Measurements from ENCODE around the gene RPUSD1.
"Not testable (repeated sequence)": the region's sequence is repeated elsewhere in the genome, so short reads cannot be mapped to it uniquely, and the experiment has no call there.

RPUSD1 gene

GRCh38 chr16:825341-826061 lies 37.3 kb upstream of the RPUSD1 start:
- in situ Hi-C loops (cut with HindIII; ENCODE audit: low pct_unique_long_range_greater_than_20kb, low sequenced_read_pairs) = no loop called here
- no peak for TF ChIP-seq JUND (IDR thresholded peaks at IDR 0.05; ENCODE audit: low read depth)
- DNase-seq (ENCODE audit: low read depth in 1 of 2, low spot score in 1 of 2) = no peak

GRCh38 chr16:824601-825000 lies 36.4 kb upstream of the RPUSD1 start:
- in situ Hi-C loops (cut with HindIII; ENCODE audit: low pct_unique_long_range_greater_than_20kb, low sequenced_read_pairs) = no loop called here
- no peak for TF ChIP-seq JUND (IDR thresholded peaks at IDR 0.05; ENCODE audit: low read depth)
- DNase-seq (ENCODE audit: low read depth in 1 of 2, low spot score in 1 of 2) = no peak

- in situ Hi-C loops (cut with HindIII; ENCODE audit: low pct_unique_long_range_greater_than_20kb, low sequenced_read_pairs) = no loop called here
- DNase-seq (ENCODE audit: low read depth in 1 of 2, low spot score in 1 of 2) = no peak
- TF ChIP-seq JUND (IDR thresholded peaks at IDR 0.05; ENCODE audit: low read depth) = no peak
Observed at GRCh38 chr16:824194-824593, 36.0 kb upstream of the RPUSD1 start.

GRCh38 chr16:822909-823297 lies 34.7 kb upstream of the RPUSD1 start:
- no peak for TF ChIP-seq JUND (IDR thresholded peaks at IDR 0.05; ENCODE audit: low read depth)
- DNase-seq (ENCODE audit: low read depth in 1 of 2, low spot score in 1 of 2) = no peak
- in situ Hi-C loops (cut with HindIII; ENCODE audit: low pct_unique_long_range_greater_than_20kb, low sequenced_read_pairs) = no loop called here

- in situ Hi-C loops (cut with HindIII; ENCODE audit: low pct_unique_long_range_greater_than_20kb, low sequenced_read_pairs) = no loop called here
- no peak for TF ChIP-seq JUND (IDR thresholded peaks at IDR 0.05; ENCODE audit: low read depth)
Observed at GRCh38 chr16:822174-822908, 34.2 kb upstream of the RPUSD1 start.

GRCh38 chr16:821751-822150 lies 33.6 kb upstream of the RPUSD1 start:
- no peak for DNase-seq (ENCODE audit: low read depth in 1 of 2, low spot score in 1 of 2)
- TF ChIP-seq JUND (IDR thresholded peaks at IDR 0.05; ENCODE audit: low read depth) = no peak
- in situ Hi-C loops (cut with HindIII; ENCODE audit: low pct_unique_long_range_greater_than_20kb, low sequenced_read_pairs) = no loop called here

More at GRCh38 chr16:822174-822908, 34.2 kb upstream of the RPUSD1 start:
- peak in 1 of 2 experiments; percentile 55 for DNase-seq (ENCODE audit: low read depth in 1 of 2, low spot score in 1 of 2)

- no peak for DNase-seq (ENCODE audit: low read depth in 1 of 2, low spot score in 1 of 2)
- in situ Hi-C loops (cut with HindIII; ENCODE audit: low pct_unique_long_range_greater_than_20kb, low sequenced_read_pairs) = no loop called here
- TF ChIP-seq JUND (IDR thresholded peaks at IDR 0.05; ENCODE audit: low read depth) = no peak
Observed at GRCh38 chr16:820748-821147, 32.6 kb upstream of the RPUSD1 start.

GRCh38 chr16:820044-820408 lies 31.8 kb upstream of the RPUSD1 start:
- DNase-seq (ENCODE audit: low read depth in 1 of 2, low spot score in 1 of 2); in situ Hi-C loops (cut with HindIII; ENCODE audit: low pct_unique_long_range_greater_than_20kb, low sequenced_read_pairs): not testable (repeated sequence)

GRCh38 chr16:819336-820043 lies 31.3 kb upstream of the RPUSD1 start:
- no peak for DNase-seq (ENCODE audit: low read depth in 1 of 2, low spot score in 1 of 2)
- TF ChIP-seq JUND (IDR thresholded peaks at IDR 0.05; ENCODE audit: low read depth) = no peak
- in situ Hi-C loops (cut with HindIII; ENCODE audit: low pct_unique_long_range_greater_than_20kb, low sequenced_read_pairs) = no loop called here

- in situ Hi-C loops (cut with HindIII; ENCODE audit: low pct_unique_long_range_greater_than_20kb, low sequenced_read_pairs) = no loop called here
- no peak for DNase-seq (ENCODE audit: low read depth in 1 of 2, low spot score in 1 of 2)
- no peak for TF ChIP-seq JUND (IDR thresholded peaks at IDR 0.05; ENCODE audit: low read depth)
Observed at GRCh38 chr16:818592-818991, 30.4 kb upstream of the RPUSD1 start.

- no peak for TF ChIP-seq JUND (IDR thresholded peaks at IDR 0.05; ENCODE audit: low read depth)
- no peak for DNase-seq (ENCODE audit: low read depth in 1 of 2, low spot score in 1 of 2)
- in situ Hi-C loops (cut with HindIII; ENCODE audit: low pct_unique_long_range_greater_than_20kb, low sequenced_read_pairs) = no loop called here
Observed at GRCh38 chr16:818132-818531, 30.0 kb upstream of the RPUSD1 start.

- no peak for TF ChIP-seq JUND (IDR thresholded peaks at IDR 0.05; ENCODE audit: low read depth)
- DNase-seq (ENCODE audit: low read depth in 1 of 2, low spot score in 1 of 2) = no peak
- in situ Hi-C loops (cut with HindIII; ENCODE audit: low pct_unique_long_range_greater_than_20kb, low sequenced_read_pairs) = no loop called here
Observed at GRCh38 chr16:817001-817906, 29.1 kb upstream of the RPUSD1 start.

Data from T47D (cell line).